Urinary bladder (tissue), 4 donors: Measurements from ENCODE around the gene BAG5. TPM values are rescaled to one million over a fixed set of nuclear protein-coding genes. Genes with fewer than 3 reads are reported as not detected.
A peak's percentile ranks its signal among the peaks of the same experiment; 100 is the strongest.
"Not testable (repeated sequence)": the region's sequence is repeated elsewhere in the genome, so short reads cannot be mapped to it uniquely, and the experiment has no call there.

Experiments used
- DNase-seq: peaks from one replicate; pipeline ENCODE4 v3.0.0-alpha.2; 2015; ENCODE audit errors: extremely low spot score
- H3K27ac ChIP-seq: one replicate; pipeline ENCODE4 v1.5.1; 2013; ENCODE audit warnings: low read depth, mild to moderate bottlenecking, moderate library complexity
- H3K36me3 ChIP-seq: one replicate; pipeline ENCODE4 v1.6.1; 2013; ENCODE audit warnings: mild to moderate bottlenecking, moderate library complexity; ENCODE audit not compliant: insufficient read depth
- H3K4me1 ChIP-seq: one replicate; pipeline ENCODE4 v1.6.1; 2013; ENCODE audit warnings: mild to moderate bottlenecking, moderate library complexity; ENCODE audit not compliant: insufficient read depth
- H3K4me3 ChIP-seq: one replicate; pipeline ENCODE4 v1.5.1; 2013; ENCODE audit warnings: low read depth, low read length
- WGBS: extraction: QIAGEN DNeasy Blood & Tissue Kit; methylation state at CpG from one replicate; pipeline ENCODE4 v1.1.7; 2013; 5-methylcytosine and 5-hydroxymethylcytosine counted together
- polyA plus RNA-seq: library from polyadenylated mRNA; stranded (reverse); fragments of 200-250 nt; gene quantifications from one replicate; pipeline ENCODE4 v1.2.3, GENCODE V29; 2013
- total RNA-seq: library from RNA; depleted of rRNA; stranded (reverse); fragments of >200 nt; gene quantifications from one replicate; pipeline ENCODE4 v1.2.3, GENCODE V29; 2014
- donor health status: healthy with polysubstance abuse.
- donor health status: healthy.

The BAG5 gene
- total and polyA plus RNA-seq, 2 donors: 18.1 to 29.8 TPM

DNA sequence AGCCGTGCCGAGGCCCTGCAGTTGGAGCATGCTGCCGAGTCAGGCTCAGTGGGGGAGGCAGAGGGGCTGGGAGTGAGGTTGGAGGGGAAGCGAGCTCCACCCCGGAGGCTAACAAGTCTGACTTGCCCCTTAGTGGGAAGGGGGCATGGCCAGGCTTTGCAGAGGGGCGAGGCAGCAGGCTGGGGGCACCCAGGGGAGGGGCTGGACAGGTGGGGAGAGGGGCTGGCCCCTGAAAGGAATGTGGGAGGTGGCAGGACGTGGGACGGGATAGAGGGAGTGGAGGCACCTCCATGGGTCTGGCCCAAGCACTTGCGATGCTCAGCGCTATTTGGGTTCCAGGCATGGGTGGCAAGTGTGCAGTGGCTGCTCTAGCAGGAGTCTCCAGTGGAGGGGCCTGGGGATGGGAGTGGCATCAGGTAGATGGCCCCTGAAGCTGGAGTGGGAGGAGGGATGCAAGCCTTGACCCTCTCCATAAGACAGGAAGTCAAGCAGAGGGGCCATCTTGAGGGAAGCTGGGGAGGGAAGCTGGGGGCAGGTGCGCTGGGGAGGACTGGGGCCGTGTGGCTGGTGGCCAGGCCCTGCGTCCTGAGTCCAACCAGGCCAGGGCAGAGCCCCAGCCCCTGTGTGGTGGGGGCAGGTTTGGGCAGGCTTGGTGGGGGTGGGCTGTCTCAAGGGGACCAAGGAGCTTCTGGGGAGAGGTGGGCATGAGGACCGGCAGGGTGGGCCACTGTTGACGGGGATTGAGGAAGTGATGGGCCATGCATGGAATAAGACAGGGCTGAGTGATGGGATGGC lies 30.8 kb downstream of the BAG5 start:
- peaks cover 8% of the 10 kb centered on the region for H3K4me1 ChIP-seq
- 87% methylated on average over 15 of the region's 15 CpGs for whole genome bisulfite sequencing
- no peak overlapping the region for H3K4me3 ChIP-seq
- DNase-seq: no peak
- H3K27ac ChIP-seq: no peak overlapping the region
- no peaks in the 10 kb centered on the region for H3K36me3 ChIP-seq

- Histone ChIP-seq H3K4me1 (peaks cover 8% of the 10 kb centered on the region), H3K36me3 (no peaks in the 10 kb centered on the region), H3K27ac (no peak overlapping the region), H3K4me3 (no peak overlapping the region)
- no peak for DNase-seq
- WGBS: 91% methylated on average over 11 of the region's 11 CpGs
Measured at GRCh38 chr14:103530831-103531230, 31.6 kb downstream of the BAG5 start.

GRCh38 chr14:103530390-103530789 lies 32.1 kb downstream of the BAG5 start:
- H3K4me3 ChIP-seq: no peak overlapping the region
- H3K27ac ChIP-seq: no peak overlapping the region
- no peaks in the 10 kb centered on the region for H3K36me3 ChIP-seq
- DNase-seq: no peak
- peaks cover 8% of the 10 kb centered on the region for H3K4me1 ChIP-seq
- 57% methylated on average over 7 of the region's 7 CpGs for WGBS

- WGBS: 50% methylated on average over 42 of the region's 42 CpGs
- H3K27ac ChIP-seq: no peak overlapping the region
- no peaks in the 10 kb centered on the region for H3K36me3 ChIP-seq
- no peak for DNase-seq
- H3K4me3 ChIP-seq: peak overlapping the region; percentile 75
- H3K4me1 ChIP-seq: peaks cover 8% of the 10 kb centered on the region
Measured at GRCh38 chr14:103529383-103530365, 32.8 kb downstream of the BAG5 start.

DNA sequence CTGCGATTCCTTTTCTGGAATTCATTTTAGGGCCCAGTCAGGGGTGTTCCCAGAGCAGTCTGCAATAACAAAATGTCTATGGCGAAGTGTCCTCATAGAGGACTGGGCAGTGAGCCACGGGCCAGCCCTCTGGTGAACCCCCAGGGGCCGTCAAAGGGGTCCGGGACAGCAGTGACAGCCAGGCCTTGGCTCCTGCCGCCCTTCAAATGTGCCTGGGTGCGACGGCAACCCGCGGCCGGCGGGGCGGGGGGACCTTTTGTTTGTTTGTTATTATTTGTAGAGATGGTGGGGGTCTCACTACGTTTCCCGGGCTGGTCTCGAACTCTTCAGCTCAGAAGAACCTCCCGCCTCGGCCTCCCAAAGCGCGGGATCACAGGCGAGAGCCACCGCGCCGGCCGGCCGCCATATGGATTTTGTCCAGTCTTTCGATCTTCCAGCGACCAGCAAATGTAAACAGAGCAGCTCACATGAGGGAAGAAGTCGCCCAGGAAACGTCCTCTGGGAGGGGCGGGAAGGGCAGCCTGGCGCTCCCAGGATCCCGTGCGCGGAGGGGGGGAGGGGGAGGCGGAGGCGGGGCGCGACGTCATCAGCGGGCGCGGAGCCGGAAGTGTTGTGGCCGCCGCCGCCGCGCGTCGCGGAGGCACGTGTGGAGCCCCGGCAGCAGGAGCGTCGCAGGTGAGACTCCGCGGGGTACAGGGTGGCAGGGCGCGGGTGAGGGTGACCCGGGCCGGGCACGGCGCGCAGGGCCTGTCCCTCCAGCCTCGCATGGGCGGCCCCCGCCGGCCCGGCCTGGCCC lies 33.7 kb downstream of the BAG5 start, which contains the start of gene TRMT61A:
TRMT61A (plus strand) TSS at position 610 of the 796 bp plus-strand sequence. CDS start 783 bp downstream, outside the sequence.
- WGBS: 3% methylated on average over 69 of the region's 70 CpGs
- H3K27ac ChIP-seq: peak within 1 kb of the TSS; percentile 79
- peaks cover 8% of the 10 kb centered on the region for H3K4me1 ChIP-seq
- H3K4me3 ChIP-seq: peak within 1 kb of the TSS; percentile 75
- peak; percentile 76 for DNase-seq
- H3K36me3 ChIP-seq: no peaks in the 10 kb centered on the region

GRCh38 chr14:103528146-103528586 lies 34.3 kb downstream of the BAG5 start:
- Histone ChIP-seq H3K4me1 (peaks cover 8% of the 10 kb centered on the region), H3K4me3 (peak overlapping the region; percentile 75), H3K36me3 (no peaks in the 10 kb centered on the region), H3K27ac (peak overlapping the region; percentile 79)
- no peak for DNase-seq
- WGBS: 42% methylated on average over 10 of the region's 10 CpGs

DNA sequence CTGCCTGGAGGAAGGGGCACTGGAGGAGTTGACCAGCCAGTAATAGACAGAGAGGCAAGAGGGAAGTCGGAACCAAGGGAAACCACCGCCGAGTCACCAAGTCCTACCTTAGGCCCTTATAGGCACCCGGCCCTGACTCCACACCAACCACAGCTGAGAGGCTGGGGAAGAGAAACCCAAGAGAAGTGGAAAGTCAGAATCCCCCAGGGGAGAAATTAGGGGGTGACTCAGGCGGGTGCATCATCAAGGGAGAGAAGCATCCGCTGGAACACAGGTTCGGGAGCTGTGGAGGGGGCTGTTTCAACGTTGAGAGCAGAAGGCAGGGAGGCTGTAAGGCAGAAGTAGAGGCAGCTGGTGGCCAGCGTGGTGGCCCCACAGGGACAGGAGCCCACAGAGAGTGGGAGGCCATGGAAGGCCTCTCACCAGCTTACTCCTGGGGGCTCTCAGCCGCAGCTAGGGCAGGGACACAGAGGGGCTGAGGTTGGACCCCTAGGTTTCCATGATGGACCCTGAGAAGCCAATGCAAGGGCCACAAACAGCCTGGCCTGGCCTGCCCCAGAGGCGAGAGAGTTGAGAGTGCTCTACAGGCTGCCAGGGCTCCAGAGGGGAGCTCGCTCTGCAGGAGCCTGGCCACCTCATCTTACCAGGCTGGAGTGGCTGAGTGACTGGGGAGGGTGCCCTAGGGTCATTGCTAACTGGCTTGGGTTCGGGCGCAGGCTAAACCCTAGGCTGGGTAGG lies 34.9 kb downstream of the BAG5 start:
- Histone ChIP-seq H3K4me1 (peaks cover 8% of the 10 kb centered on the region), H3K36me3 (no peaks in the 10 kb centered on the region), H3K4me3 (no peak overlapping the region), H3K27ac (peak overlapping the region; percentile 79)
- WGBS: 84% methylated on average over 14 of the region's 14 CpGs
- DNase-seq: no peak

DNA sequence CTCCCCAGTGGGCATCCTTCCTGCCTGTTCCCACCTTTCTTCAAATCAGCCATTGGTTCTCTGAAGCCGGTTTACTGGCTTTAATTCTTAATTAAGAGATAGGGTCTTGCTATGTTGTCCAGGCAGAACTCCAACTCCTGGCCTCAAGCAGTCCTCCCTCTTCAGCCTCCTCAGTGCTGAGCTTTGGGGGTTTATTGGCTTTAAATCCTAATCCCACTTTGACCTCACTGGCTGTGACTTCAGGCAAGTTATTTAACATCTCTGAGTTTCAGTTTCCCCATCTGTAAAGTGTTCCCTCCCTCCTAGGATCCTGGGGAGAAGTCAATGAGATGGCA lies 35.6 kb downstream of the BAG5 start:
- Histone ChIP-seq H3K4me1 (peaks cover 8% of the 10 kb centered on the region), H3K4me3 (no peak overlapping the region), H3K27ac (no peak overlapping the region), H3K36me3 (no peaks in the 10 kb centered on the region)
- WGBS: 85% methylated on average over 1 of the region's 1 CpG
- DNase-seq: no peak

DNA sequence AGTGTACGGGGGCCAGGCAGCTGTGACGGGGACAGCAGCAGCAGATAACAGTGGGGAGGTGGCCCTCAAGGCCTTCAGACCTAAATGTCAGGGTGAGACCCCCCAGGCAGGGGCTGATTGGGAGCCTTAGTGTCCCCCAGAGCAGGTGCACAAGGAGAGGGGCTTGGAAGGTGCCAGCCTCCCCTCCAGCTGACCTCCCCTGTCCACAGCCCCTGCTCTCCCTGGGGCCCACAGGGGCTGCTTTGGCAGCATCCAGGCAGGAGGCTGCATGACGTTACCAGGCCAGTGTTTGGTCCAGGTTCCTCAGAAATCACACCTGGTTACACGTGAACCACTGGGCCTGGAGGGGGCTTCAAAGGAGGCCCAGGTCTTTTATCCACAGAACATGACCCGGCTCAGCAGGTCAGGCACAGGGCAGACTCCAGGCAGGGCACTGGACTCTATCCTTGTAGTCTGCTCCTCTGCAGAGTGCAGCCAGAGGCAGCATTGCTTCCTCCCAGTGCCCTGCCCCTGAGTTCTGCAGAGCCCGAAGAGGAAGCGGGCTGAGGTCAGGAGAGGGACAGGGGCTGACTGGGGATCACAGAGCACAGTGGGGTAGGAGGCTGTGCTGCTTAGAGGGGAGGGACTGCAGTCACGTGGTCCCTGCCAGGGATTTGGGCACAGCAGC lies 36.1 kb downstream of the BAG5 start:
- 75% methylated on average over 8 of the region's 8 CpGs for WGBS
- H3K4me3 ChIP-seq: no peak overlapping the region
- no peak overlapping the region for H3K27ac ChIP-seq
- peaks cover 8% of the 10 kb centered on the region for H3K4me1 ChIP-seq
- H3K36me3 ChIP-seq: no peaks in the 10 kb centered on the region
- no peak for DNase-seq

DNA sequence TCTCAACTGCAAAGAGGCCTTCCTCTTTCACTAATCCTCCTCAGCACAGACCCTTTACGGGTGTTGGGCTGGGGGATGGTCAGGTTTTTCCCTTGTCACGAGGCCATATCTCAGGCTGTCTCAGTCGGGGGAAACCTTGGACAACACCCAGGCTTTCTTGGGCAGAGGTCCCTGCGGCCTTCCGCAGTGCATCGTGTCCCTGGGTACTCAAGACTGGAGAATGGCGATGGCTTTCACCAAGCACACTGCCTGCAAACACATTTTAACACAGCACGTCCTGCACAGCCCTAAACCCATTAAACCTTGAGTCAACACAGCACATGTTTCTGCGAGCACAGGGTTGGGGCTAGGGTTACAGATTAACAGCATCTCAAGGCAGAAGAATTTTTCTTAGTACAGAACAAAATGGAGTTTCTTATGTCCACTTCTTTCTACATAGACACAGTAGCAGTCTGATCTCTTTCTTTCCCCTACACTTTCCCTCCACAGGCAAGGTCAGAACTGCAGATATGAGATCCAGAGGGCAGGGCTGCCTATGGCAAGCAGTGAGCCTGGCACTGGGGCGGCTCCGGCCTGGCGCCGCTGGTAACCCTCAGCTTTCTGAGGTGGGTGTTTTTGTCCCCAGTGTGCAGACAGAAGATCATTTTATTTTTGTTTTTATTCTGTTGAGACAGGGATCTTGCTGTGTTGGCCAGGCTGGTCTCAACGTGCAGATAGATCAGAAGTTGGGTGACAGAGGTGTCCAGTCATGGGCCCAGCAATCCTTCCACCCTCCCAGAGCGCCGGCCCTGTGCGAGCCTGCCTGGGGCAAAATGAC lies 36.8 kb downstream of the BAG5 start:
- not testable (repeated sequence) for H3K36me3 ChIP-seq, H3K27ac ChIP-seq, H3K4me1 ChIP-seq, H3K4me3 ChIP-seq
- 56% methylated on average over 17 of the region's 17 CpGs for WGBS
- DNase-seq: peak; percentile 81

GRCh38 chr14:103524002-103524935 lies 38.2 kb downstream of the BAG5 start:
- H3K36me3 ChIP-seq: no peaks in the 10 kb centered on the region
- H3K4me3 ChIP-seq: no peak overlapping the region
- no peak for DNase-seq
- peaks cover 2% of the 10 kb centered on the region for H3K4me1 ChIP-seq
- H3K27ac ChIP-seq: no peak overlapping the region
- 70% methylated on average over 12 of the region's 12 CpGs for WGBS
